ENCODE measurements around the gene PWWP2A.
"Not testable (repeated sequence)": the region's sequence is repeated elsewhere in the genome, so short reads cannot be mapped to it uniquely, and the experiment has no call there.

PWWP2A gene

DNA sequence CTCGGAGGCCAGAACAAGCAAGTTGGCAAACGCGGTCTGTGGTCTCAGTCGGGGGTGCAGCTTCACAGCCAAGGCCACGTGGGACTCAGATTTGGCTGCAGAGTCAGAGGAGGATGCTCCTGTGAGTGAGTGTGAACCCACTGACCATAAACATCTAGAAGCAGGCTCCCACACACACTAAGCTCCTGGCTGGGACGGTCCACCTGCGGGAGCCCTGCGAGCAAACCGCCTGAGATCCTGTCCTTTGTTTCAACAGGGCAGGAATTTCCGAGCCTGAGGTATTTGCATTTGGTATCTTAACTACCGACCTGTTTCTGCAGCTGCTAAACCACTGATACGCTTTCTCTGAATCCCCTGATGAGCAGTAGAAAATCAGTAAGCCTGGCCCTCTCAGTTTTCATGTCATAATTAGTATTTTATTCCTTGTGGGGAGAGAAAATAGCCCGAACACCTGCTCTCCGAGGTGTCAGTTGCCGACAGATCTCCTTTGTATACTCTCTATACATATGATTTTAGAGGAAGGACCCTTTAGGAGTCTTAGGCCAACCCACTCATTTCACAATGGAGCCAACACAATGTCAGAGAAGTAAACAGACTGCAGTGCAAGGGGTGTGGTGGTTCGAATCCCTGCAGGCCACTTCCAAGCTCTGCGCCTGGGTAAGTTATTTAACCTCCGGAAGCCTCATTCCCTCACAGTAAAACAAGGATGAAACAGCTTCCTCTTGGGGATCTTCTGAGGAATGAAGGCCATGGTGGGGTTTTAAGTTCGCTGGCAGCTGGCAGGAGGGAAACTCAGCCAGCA, 40.9 kb upstream of the PWWP2A start:
- Histone ChIP-seq H3K4me3 (ENCODE audit: insufficient read depth, low read depth, low read length) (no peak overlapping the region), H3K4me1 (ENCODE audit: control insufficient read depth, insufficient read depth, low read length) (peaks cover 9% of the 10 kb centered on the region), H3K36me3 (ENCODE audit: control insufficient read depth, insufficient read depth, low read length) (no peaks in the 10 kb centered on the region), H3K27me3 (ENCODE audit: control insufficient read depth, insufficient read depth, low read length, poor library complexity, severe bottlenecking) (no peaks in the 10 kb centered on the region), H3K9me3 (ENCODE audit: control insufficient read depth, low read length) (no peaks in the 10 kb centered on the region), H3K27ac (ENCODE audit: insufficient read depth, low read depth, low read length, poor library complexity, severe bottlenecking) (no peak overlapping the region)
- WGBS, 2 experiments = 28 to 33% methylated on average over 18 to 19 of the region's 19 CpGs

- no peaks in the 10 kb centered on the region for H3K27me3 ChIP-seq (ENCODE audit: control insufficient read depth, insufficient read depth, low read length, poor library complexity, severe bottlenecking)
- peaks cover 6% of the 10 kb centered on the region for H3K4me1 ChIP-seq (ENCODE audit: control insufficient read depth, insufficient read depth, low read length)
- no peaks in the 10 kb centered on the region for H3K9me3 ChIP-seq (ENCODE audit: control insufficient read depth, low read length)
- H3K4me3 ChIP-seq (ENCODE audit: insufficient read depth, low read depth, low read length) = no peak overlapping the region
- H3K27ac ChIP-seq (ENCODE audit: insufficient read depth, low read depth, low read length, poor library complexity, severe bottlenecking) = no peak overlapping the region
- H3K36me3 ChIP-seq (ENCODE audit: control insufficient read depth, insufficient read depth, low read length) = no peaks in the 10 kb centered on the region
- 89 to 93% methylated on average over 9 of the region's 9 CpGs for WGBS, 2 experiments
These were observed 38.8 kb upstream of the PWWP2A start for GRCh38 chr5:160158087-160158486.

DNA sequence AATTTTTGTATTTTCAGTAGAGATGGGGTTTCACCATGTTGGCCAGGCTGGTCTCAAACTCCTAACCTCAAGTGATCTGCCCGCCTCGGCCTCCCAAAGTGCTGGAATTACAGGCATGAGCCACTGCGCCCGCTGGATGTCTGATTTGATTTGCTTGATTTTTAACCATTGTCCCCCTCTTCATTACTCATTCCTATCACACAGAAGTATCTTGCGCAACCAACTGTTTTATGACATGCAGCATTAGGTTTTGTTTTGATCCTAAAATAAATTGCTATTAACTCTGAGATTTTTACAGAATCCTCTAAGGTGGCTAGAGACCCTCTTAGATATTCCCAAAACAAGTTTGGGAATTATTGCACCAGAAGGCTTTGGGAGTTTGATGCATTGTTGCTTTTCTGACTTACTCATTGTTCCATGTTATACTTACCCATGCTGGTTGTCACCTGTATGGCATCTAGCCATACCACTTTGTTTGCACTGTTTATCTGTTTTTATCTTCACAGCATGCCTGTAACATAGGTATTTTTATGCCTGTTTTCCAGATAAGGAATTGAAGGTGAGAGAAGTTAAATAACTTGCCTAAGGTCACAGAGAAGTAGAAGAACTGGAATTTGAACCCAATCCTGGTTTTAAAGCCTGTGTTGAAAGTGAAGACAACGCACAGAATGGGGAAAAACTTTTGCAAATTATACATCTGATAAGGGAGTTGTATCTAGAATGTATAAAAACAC, 35.9 kb upstream of the PWWP2A start:
- Histone ChIP-seq H3K27ac (ENCODE audit: insufficient read depth, low read depth, low read length, poor library complexity, severe bottlenecking) (no peak overlapping the region), H3K27me3 (ENCODE audit: control insufficient read depth, insufficient read depth, low read length, poor library complexity, severe bottlenecking) (no peaks in the 10 kb centered on the region), H3K9me3 (ENCODE audit: control insufficient read depth, low read length) (no peaks in the 10 kb centered on the region), H3K4me1 (ENCODE audit: control insufficient read depth, insufficient read depth, low read length) (no peaks in the 10 kb centered on the region), H3K4me3 (ENCODE audit: insufficient read depth, low read depth, low read length) (no peak overlapping the region), H3K36me3 (ENCODE audit: control insufficient read depth, insufficient read depth, low read length) (no peaks in the 10 kb centered on the region)
- WGBS, 2 experiments = 95 to 96% methylated on average over 6 of the region's 6 CpGs

DNA sequence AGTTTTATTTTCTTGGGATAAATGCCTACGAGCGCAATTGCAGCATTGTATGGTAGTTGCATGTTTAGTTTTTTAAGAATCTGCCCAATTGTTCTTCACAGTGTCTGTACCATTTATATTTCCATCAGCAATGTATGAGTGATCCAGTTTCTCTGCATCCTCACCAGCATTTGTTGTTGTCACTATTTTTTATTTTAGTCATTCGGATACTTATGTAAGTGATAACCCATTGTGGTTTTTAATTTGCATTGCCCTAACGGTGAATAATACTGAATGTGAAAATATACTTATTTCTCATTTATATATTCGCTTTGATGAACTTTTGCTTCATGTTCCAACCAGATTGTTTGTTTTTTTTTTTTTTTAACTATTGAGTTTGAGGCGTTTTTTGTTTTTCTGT, 33.7 kb upstream of the PWWP2A start:
- Histone ChIP-seq H3K27ac (ENCODE audit: insufficient read depth, low read depth, low read length, poor library complexity, severe bottlenecking) (no peak overlapping the region), H3K9me3 (ENCODE audit: control insufficient read depth, low read length) (no peaks in the 10 kb centered on the region), H3K4me3 (ENCODE audit: insufficient read depth, low read depth, low read length) (no peak overlapping the region), H3K27me3 (ENCODE audit: control insufficient read depth, insufficient read depth, low read length, poor library complexity, severe bottlenecking) (no peaks in the 10 kb centered on the region), H3K4me1 (ENCODE audit: control insufficient read depth, insufficient read depth, low read length) (no peaks in the 10 kb centered on the region), H3K36me3 (ENCODE audit: control insufficient read depth, insufficient read depth, low read length) (no peaks in the 10 kb centered on the region)
- WGBS, 2 experiments = 92 to 100% methylated on average over 3 to 6 of the region's 6 CpGs

- no peak overlapping the region for H3K4me3 ChIP-seq (ENCODE audit: insufficient read depth, low read depth, low read length)
- WGBS, 2 experiments = 90 to 93% methylated on average over 1 of the region's 1 CpG
- no peaks in the 10 kb centered on the region for H3K36me3 ChIP-seq (ENCODE audit: control insufficient read depth, insufficient read depth, low read length)
- no peaks in the 10 kb centered on the region for H3K9me3 ChIP-seq (ENCODE audit: control insufficient read depth, low read length)
- H3K27me3 ChIP-seq (ENCODE audit: control insufficient read depth, insufficient read depth, low read length, poor library complexity, severe bottlenecking) = no peaks in the 10 kb centered on the region
- H3K4me1 ChIP-seq (ENCODE audit: control insufficient read depth, insufficient read depth, low read length) = no peaks in the 10 kb centered on the region
- no peak overlapping the region for H3K27ac ChIP-seq (ENCODE audit: insufficient read depth, low read depth, low read length, poor library complexity, severe bottlenecking)
These were observed 33.0 kb upstream of the PWWP2A start for GRCh38 chr5:160152287-160152686.

- no peaks in the 10 kb centered on the region for H3K9me3 ChIP-seq (ENCODE audit: control insufficient read depth, low read length)
- no peaks in the 10 kb centered on the region for H3K27me3 ChIP-seq (ENCODE audit: control insufficient read depth, insufficient read depth, low read length, poor library complexity, severe bottlenecking)
- WGBS, 2 experiments = 98 to 99% methylated on average over 3 of the region's 3 CpGs
- H3K36me3 ChIP-seq (ENCODE audit: control insufficient read depth, insufficient read depth, low read length) = no peaks in the 10 kb centered on the region
- H3K4me3 ChIP-seq (ENCODE audit: insufficient read depth, low read depth, low read length) = no peak overlapping the region
- no peaks in the 10 kb centered on the region for H3K4me1 ChIP-seq (ENCODE audit: control insufficient read depth, insufficient read depth, low read length)
- H3K27ac ChIP-seq (ENCODE audit: insufficient read depth, low read depth, low read length, poor library complexity, severe bottlenecking) = no peak overlapping the region
These were observed 31.8 kb upstream of the PWWP2A start for GRCh38 chr5:160151017-160151416.

DNA sequence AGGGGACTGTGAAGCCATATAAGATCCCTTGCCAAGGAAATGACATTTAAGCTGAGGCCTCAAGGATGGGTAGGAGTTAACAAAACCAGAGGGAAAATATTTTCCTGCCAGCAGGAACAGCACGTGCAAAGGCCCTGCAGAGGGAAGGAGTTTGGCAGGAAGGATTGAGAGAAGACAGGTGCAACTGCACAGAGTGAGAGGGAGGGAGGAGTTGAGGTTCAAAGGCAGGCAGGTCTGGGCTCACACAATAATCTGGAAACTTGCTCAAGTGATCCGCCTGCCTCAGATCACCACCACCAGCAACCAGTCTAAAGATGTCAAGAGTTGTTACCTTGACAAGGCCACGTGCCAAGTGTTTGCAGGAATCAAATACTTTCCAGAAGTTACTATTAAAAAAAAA, 31.1 kb upstream of the PWWP2A start:
- Histone ChIP-seq H3K36me3 (ENCODE audit: control insufficient read depth, insufficient read depth, low read length) (no peaks in the 10 kb centered on the region), H3K9me3 (ENCODE audit: control insufficient read depth, low read length) (no peaks in the 10 kb centered on the region), H3K4me3 (ENCODE audit: insufficient read depth, low read depth, low read length) (no peak overlapping the region), H3K27ac (ENCODE audit: insufficient read depth, low read depth, low read length, poor library complexity, severe bottlenecking) (no peak overlapping the region), H3K4me1 (ENCODE audit: control insufficient read depth, insufficient read depth, low read length) (no peaks in the 10 kb centered on the region), H3K27me3 (ENCODE audit: control insufficient read depth, insufficient read depth, low read length, poor library complexity, severe bottlenecking) (no peaks in the 10 kb centered on the region)
- WGBS, 2 experiments = 93 to 94% methylated on average over 3 of the region's 3 CpGs

GRCh38 chr5:160144436-160144835, 25.2 kb upstream of the PWWP2A start:
- 90 to 94% methylated on average over 6 to 7 of the region's 7 CpGs for WGBS, 2 experiments
- not testable (repeated sequence) for H3K9me3 ChIP-seq (ENCODE audit: control insufficient read depth, low read length); H3K27ac ChIP-seq (ENCODE audit: insufficient read depth, low read depth, low read length, poor library complexity, severe bottlenecking); H3K27me3 ChIP-seq (ENCODE audit: control insufficient read depth, insufficient read depth, low read length, poor library complexity, severe bottlenecking); H3K4me3 ChIP-seq (ENCODE audit: insufficient read depth, low read depth, low read length); H3K4me1 ChIP-seq (ENCODE audit: control insufficient read depth, insufficient read depth, low read length); H3K36me3 ChIP-seq (ENCODE audit: control insufficient read depth, insufficient read depth, low read length)

DNA sequence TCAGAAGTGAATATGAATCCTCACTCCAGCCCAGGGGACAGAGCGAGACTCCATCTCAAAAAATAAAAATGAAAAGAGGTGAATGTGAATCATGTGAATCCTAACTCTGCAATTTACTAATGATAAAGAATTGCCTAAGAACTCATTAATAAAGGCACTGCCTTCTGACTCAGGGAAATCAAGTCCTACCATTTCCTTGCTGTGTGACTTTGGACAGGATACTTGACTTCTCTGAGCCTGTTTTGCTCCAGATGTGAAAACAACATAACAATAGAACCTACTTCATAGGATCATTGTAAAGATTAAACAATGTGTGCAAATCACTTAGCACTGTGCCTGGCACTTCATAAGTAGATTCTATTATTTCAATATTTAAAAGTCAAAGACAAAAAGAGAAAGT, 15.1 kb upstream of the PWWP2A start:
- Histone ChIP-seq H3K27me3 (ENCODE audit: control insufficient read depth, insufficient read depth, low read length, poor library complexity, severe bottlenecking) (no peaks in the 10 kb centered on the region), H3K27ac (ENCODE audit: insufficient read depth, low read depth, low read length, poor library complexity, severe bottlenecking) (no peak overlapping the region), H3K4me1 (ENCODE audit: control insufficient read depth, insufficient read depth, low read length) (peaks cover 4% of the 10 kb centered on the region), H3K4me3 (ENCODE audit: insufficient read depth, low read depth, low read length) (no peak overlapping the region), H3K9me3 (ENCODE audit: control insufficient read depth, low read length) (no peaks in the 10 kb centered on the region), H3K36me3 (ENCODE audit: control insufficient read depth, insufficient read depth, low read length) (no peaks in the 10 kb centered on the region)
- 100% methylated on average over 1 of the region's 1 CpG; no CpG with 5 or more reads in 1 of the 2 experiments for WGBS, 2 experiments

DNA sequence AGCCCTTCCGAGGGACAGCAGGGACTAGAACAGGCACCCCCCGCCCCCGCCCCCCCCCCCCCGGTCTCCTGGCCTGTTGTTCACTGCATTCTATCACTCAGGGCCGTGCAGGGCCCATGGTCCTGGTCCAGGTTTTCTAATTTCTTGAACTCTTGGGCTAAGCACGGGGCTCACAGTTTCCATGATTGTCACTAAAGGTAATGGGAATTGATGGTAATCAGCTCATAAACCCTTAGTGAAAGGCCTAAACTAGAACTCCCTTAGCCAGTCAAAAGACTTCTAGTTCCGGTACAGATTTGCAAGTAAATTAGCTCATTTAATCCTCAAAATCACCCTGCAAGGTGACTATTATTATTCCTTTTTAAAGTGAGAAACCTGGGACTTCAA, 14.7 kb upstream of the PWWP2A start:
- Histone ChIP-seq H3K27ac (ENCODE audit: insufficient read depth, low read depth, low read length, poor library complexity, severe bottlenecking) (no peak overlapping the region), H3K36me3 (ENCODE audit: control insufficient read depth, insufficient read depth, low read length) (no peaks in the 10 kb centered on the region), H3K9me3 (ENCODE audit: control insufficient read depth, low read length) (no peaks in the 10 kb centered on the region), H3K4me3 (ENCODE audit: insufficient read depth, low read depth, low read length) (no peak overlapping the region), H3K4me1 (ENCODE audit: control insufficient read depth, insufficient read depth, low read length) (peaks cover 4% of the 10 kb centered on the region), H3K27me3 (ENCODE audit: control insufficient read depth, insufficient read depth, low read length, poor library complexity, severe bottlenecking) (no peaks in the 10 kb centered on the region)
- WGBS, 2 experiments = 22 to 24% methylated on average over 4 of the region's 7 CpGs

All from ectodermal cell (in vitro differentiated cells).